GM18505 (cell line): ENCODE measurements around the gene HBA1.
"Not testable (repeated sequence)": the region's sequence is repeated elsewhere in the genome, so short reads cannot be mapped to it uniquely, and the experiment has no call there.

ENCODE experiments used
- ATAC-seq: cut with Tn5 transposase; IDR thresholded peaks from one replicate; pipeline ENCODE4 v1.9.1; 2021; ENCODE audit not compliant: unreplicated experiment
- POLR2A ChIP-seq: IDR thresholded peaks from 4 replicates; pipeline ENCODE4 v1.6.1; 2011; ENCODE audit warnings: borderline replicate concordance; ENCODE audit not compliant: insufficient read depth, insufficient read length; ENCODE audit errors: extremely low read depth

Gene HBA1

DNA sequence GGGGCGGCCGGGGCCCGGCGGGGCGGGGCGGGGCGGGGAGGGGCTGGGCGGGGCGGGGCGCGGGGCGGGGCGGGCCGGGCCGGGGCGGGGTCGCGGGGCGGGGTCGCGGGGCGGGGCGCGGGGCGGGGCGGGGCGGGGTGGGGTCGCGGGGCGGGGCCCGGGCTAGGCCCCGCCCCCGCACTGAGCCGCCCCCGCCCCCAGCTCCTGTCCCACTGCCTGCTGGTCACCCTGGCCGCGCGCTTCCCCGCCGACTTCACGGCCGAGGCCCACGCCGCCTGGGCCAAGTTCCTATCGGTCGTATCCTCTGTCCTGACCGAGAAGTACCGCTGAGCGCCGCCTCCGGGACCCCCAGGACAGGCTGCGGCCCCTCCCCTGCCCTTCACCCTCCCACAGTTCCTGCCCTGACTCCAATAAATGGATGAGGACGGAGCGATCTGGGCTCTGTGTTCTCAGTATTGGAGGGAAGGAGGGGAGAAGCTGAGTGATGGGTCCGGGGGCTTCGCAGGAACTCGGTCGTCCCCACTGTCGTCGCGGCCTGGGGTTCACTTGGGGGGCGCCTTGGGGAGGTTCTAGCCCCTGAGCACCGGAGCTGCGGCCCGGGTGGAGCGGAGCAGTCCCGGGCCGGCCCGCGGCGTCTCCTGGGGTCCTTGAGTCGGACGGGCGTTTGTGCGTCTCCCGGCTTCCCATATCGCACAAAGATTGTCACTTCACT is 11.5 kb upstream of the HBA1 start:
- no peak for ATAC-seq
- no peak for TF ChIP-seq POLR2A

DNA sequence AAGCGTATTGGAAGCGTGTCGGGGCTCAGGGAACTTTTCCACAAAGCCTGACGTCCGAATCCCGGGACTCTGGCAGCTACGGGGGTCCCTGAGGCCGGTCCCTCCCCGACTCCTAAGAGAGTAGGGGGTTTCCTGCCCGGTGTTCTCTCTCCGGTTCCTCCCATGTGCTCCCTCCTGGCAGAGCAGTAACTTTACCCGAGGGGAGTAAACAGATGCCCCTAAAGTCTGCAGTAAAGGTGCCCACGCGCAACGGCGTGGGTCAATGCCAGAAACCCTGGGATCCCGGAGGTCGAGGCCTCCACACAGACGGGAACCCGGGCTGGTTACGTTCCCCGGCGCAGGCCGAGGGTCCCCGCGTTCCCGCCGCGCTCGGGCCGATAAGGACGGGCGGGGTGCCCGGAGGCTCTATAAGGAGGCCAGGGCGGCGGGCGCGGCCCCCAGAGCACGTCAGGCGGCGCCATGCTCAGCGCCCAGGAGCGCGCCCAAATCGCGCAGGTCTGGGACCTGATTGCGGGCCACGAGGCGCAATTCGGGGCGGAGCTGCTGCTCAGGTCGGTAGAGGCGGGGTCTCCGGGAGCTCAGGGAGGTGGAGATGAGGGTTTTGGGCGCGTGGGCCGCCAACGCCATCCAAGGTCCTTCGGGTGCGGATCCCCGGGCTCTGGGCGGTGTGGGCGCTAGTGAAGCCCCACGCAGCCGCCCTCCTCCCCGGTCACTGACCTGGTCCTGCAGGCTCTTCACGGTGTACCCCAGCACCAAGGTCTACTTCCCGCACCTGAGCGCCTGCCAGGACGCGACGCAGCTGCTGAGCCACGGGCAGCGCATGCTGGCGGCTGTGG is 10.7 kb upstream of the HBA1 start, which contains the start of gene HBM:
Gene HBM, plus strand, starts transcription at position 440 of the 836 bp plus-strand sequence. Its CDS starts 20 bp downstream, at position 460.
- TF ChIP-seq POLR2A = no peak
- no peak for ATAC-seq

- no peak for TF ChIP-seq POLR2A
- ATAC-seq = no peak
These were observed 9.9 kb upstream of the HBA1 start for GRCh38 chr16:166375-167121.

DNA sequence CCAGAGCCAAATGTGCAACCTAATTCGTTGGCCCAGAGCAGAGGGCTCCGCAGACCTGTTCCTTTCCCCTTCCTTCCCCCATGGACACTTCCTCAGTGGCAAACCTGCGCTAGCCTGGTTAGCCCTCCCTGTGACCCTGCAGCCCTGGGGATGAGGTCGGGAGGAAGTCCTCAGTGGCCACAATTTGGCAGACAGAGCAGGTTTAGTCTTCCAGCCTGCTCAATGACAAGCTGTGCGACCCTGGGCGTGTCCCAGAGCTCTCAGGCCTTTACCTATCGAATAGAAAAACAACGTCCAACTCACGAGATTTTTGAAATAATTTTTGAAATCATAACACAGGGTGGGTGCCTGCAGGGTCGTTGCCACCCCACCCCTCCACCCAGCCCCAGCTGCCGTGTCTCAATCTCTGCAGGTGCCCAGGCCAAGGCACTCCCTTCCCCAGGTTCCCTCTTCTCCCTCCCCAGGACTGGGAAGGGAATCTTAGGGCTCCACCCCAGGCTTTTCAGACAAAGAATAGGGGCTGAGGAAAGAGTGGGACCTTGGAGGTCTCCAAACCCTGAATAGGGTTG is 9.3 kb upstream of the HBA1 start:
- no peak for TF ChIP-seq POLR2A
- no peak for ATAC-seq

GRCh38 chr16:168424-168823 is 8.1 kb upstream of the HBA1 start:
- no peak for TF ChIP-seq POLR2A
- no peak for ATAC-seq

- ATAC-seq = no peak
- no peak for TF ChIP-seq POLR2A
These were observed 7.5 kb upstream of the HBA1 start for GRCh38 chr16:169014-169413.

GRCh38 chr16:170088-170507 is 6.4 kb upstream of the HBA1 start:
- ATAC-seq = not testable (repeated sequence)

DNA sequence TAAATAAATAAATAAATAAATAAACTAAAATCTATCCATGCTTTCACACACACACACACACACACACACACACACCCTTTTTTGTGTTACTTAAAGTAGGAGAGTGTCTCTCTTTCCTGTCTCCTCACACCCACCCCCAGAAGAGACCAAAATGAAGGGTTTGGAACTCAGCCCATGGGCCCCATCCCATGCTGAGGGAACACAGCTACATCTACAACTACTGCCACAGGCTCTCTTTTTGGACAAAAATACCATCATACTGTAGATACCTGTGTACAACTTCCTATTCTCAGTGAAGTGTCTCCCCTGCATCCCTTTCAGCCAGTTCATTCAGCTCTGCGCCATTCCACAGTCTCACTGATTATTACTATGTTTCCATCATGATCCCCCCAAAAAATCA is 5.7 kb upstream of the HBA1 start:
- ATAC-seq = no peak

DNA sequence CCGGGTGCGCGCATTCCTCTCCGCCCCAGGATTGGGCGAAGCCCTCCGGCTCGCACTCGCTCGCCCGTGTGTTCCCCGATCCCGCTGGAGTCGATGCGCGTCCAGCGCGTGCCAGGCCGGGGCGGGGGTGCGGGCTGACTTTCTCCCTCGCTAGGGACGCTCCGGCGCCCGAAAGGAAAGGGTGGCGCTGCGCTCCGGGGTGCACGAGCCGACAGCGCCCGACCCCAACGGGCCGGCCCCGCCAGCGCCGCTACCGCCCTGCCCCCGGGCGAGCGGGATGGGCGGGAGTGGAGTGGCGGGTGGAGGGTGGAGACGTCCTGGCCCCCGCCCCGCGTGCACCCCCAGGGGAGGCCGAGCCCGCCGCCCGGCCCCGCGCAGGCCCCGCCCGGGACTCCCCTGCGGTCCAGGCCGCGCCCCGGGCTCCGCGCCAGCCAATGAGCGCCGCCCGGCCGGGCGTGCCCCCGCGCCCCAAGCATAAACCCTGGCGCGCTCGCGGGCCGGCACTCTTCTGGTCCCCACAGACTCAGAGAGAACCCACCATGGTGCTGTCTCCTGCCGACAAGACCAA is 4.0 kb upstream of the HBA1 start, which contains the start of gene HBA2:
Gene HBA2, plus strand, starts transcription at position 503 of the 568 bp plus-strand sequence. Its CDS starts 37 bp downstream, at position 540.
- ATAC-seq = not testable (repeated sequence)

More for the DNA sequence above, 5.7 kb upstream of the HBA1 start:
- TF ChIP-seq POLR2A = no peak

DNA sequence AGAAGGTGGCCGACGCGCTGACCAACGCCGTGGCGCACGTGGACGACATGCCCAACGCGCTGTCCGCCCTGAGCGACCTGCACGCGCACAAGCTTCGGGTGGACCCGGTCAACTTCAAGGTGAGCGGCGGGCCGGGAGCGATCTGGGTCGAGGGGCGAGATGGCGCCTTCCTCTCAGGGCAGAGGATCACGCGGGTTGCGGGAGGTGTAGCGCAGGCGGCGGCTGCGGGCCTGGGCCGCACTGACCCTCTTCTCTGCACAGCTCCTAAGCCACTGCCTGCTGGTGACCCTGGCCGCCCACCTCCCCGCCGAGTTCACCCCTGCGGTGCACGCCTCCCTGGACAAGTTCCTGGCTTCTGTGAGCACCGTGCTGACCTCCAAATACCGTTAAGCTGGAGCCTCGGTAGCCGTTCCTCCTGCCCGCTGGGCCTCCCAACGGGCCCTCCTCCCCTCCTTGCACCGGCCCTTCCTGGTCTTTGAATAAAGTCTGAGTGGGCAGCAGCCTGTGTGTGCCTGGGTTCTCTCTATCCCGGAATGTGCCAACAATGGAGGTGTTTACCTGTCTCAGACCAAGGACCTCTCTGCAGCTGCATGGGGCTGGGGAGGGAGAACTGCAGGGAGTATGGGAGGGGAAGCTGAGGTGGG is 3.1 kb upstream of the HBA1 start:
- ATAC-seq = not testable (repeated sequence)

GRCh38 chr16:173928-174769 is 2.3 kb upstream of the HBA1 start:
- not testable (repeated sequence) for ATAC-seq
